ENCODE data around the gene CYP2C19.
"Not testable (repeated sequence)": the region's sequence is repeated elsewhere in the genome, so short reads cannot be mapped to it uniquely, and the experiment has no call there.

Gene CYP2C19

DNA sequence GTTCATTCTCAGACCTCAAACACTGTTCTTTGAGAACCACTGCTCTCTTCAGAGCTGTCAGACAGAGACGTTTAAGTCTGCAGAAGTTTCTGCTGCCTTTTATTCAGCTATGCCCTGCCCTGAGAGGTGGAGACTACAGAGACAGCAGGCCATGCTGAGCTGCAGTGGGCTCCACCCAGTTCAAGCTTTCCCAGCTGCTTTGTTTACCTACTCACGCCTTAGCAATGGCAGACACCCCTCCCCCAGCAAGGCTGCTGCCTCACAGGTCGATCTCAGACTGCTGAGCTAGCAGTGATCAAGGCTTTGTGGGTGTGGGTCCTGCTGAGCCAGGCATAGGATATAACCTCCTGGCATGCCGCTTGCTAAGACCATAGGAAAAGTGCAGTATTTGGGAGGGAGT lies 95.5 kb downstream of the CYP2C19 start:
- ChIA-PET POLR2A (ENCODE audit: low non-redundant PET) (no interaction called here), CTCF (no interaction called here)
- H3K27ac ChIP-seq: no peak overlapping the region
- TF ChIP-seq, protein P1, sequence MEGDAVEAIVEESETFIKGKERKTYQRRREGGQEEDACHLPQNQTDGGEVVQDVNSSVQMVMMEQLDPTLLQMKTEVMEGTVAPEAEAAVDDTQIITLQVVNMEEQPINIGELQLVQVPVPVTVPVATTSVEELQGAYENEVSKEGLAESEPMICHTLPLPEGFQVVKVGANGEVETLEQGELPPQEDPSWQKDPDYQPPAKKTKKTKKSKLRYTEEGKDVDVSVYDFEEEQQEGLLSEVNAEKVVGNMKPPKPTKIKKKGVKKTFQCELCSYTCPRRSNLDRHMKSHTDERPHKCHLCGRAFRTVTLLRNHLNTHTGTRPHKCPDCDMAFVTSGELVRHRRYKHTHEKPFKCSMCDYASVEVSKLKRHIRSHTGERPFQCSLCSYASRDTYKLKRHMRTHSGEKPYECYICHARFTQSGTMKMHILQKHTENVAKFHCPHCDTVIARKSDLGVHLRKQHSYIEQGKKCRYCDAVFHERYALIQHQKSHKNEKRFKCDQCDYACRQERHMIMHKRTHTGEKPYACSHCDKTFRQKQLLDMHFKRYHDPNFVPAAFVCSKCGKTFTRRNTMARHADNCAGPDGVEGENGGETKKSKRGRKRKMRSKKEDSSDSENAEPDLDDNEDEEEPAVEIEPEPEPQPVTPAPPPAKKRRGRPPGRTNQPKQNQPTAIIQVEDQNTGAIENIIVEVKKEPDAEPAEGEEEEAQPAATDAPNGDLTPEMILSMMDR (conservative IDR thresholded peaks at IDR 0.05; ENCODE audit: low read depth): no peak
- DNase-seq (ENCODE audit: low spot score): no peak

DNA sequence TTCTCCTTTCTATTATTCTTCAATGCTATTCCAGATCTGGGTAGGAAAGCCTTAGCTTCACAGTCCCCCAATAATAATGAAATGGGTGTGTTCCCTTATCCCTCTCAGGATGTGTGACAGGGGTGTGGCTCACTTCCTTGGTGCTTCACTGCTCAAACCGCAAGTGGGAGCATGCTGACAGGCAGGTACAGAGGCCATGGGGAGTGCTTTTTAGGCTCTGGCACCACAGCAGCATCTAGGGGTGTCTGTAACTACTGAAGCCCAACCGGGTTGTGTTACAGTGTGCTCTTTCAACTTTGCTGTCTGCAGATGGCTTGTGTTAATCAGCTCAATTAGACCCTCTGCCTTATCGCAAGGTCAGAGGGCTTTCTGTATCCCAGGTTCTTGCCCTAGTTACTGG lies 96.6 kb downstream of the CYP2C19 start:
- CTCF ChIA-PET: interaction anchor here (0.7 kb wide), 1 partner anchor 516 kb away, joined by 3 read pairs; no protein-coding TSS in a partner anchor
- TF ChIP-seq, protein P1 (conservative IDR thresholded peaks at IDR 0.05; ENCODE audit: low read depth): no peak
- no peak overlapping the region for H3K27ac ChIP-seq
- POLR2A ChIA-PET (ENCODE audit: low non-redundant PET): no interaction called here
- no peak for DNase-seq (ENCODE audit: low spot score)

DNA sequence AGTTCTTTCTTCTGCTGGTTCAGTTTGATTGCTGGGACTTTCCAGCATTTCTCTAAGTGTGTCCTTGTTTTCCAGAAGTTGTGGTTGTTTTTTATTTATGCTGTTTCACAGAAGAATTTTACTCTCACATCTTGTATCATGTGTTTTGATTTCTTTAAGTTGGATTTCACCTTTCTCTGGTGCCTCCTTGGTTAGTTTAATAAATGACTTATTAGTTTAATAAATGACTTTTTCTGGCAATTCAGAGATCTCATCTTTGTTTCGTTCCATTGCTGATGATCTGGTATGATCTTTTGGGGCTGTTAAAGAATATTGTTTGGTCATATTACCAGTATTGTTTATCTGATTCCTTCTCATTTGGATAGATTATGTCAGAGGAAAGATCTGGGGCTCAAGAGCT lies 116.2 kb downstream of the CYP2C19 start:
- TF ChIP-seq, protein P1 (conservative IDR thresholded peaks at IDR 0.05; ENCODE audit: low read depth): no peak
- ChIA-PET POLR2A (ENCODE audit: low non-redundant PET) (no interaction called here), CTCF (interaction anchor here (0.7 kb wide), 1 partner anchor 1351 kb away, joined by 3 read pairs; no protein-coding TSS in a partner anchor)
- no peak for DNase-seq (ENCODE audit: low spot score)
- H3K27ac ChIP-seq: no peak overlapping the region

DNA sequence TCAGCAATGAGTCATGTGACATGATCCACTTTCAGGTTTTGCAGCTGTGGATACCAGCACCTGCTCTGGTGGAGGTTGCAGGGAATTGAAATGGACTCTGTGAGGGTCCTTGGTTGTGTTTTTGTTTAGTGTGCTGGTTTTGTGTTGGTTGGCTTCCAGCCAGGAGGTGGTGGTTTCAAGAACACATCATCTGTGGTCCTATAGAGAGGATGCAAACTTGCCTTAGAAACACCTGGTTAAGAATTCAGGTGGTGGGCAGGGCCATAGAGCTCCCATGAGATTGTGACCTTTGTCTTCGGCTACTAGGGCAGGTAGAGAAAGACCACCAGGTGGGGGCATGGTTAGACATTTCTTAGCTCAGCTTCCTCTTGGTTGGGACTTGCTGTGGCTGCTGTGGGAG lies 116.7 kb downstream of the CYP2C19 start:
- CTCF ChIA-PET: interaction anchor here (0.7 kb wide), 1 partner anchor 1351 kb away, joined by 3 read pairs; no protein-coding TSS in a partner anchor
- TF ChIP-seq, protein P1 (conservative IDR thresholded peaks at IDR 0.05; ENCODE audit: low read depth): no peak
- no peak overlapping the region for H3K27ac ChIP-seq
- POLR2A ChIA-PET (ENCODE audit: low non-redundant PET): no interaction called here
- no peak for DNase-seq (ENCODE audit: low spot score)

DNA sequence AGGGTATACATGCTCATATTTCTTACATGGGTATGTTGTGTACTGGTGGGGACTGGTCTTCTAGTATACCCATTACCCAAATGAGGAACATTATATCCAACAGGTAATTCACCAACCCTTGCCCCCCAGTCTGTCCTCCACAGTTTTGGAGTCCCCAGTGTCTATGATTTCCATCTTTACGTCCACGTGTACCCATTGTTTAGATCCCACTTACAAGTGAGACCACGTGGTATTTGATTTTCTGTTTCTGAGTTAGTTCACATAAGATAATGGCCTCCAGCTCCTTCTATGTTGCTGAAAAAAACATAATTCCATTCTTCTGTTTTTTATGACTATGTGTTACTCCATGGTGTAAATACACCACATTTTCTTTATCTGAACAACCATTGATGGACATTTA lies 126.6 kb downstream of the CYP2C19 start:
- no peak for DNase-seq (ENCODE audit: low spot score)
- ChIA-PET CTCF (no interaction called here), POLR2A (ENCODE audit: low non-redundant PET) (no interaction called here)
- TF ChIP-seq, protein P1 (conservative IDR thresholded peaks at IDR 0.05; ENCODE audit: low read depth): no peak
- no peak overlapping the region for H3K27ac ChIP-seq

DNA sequence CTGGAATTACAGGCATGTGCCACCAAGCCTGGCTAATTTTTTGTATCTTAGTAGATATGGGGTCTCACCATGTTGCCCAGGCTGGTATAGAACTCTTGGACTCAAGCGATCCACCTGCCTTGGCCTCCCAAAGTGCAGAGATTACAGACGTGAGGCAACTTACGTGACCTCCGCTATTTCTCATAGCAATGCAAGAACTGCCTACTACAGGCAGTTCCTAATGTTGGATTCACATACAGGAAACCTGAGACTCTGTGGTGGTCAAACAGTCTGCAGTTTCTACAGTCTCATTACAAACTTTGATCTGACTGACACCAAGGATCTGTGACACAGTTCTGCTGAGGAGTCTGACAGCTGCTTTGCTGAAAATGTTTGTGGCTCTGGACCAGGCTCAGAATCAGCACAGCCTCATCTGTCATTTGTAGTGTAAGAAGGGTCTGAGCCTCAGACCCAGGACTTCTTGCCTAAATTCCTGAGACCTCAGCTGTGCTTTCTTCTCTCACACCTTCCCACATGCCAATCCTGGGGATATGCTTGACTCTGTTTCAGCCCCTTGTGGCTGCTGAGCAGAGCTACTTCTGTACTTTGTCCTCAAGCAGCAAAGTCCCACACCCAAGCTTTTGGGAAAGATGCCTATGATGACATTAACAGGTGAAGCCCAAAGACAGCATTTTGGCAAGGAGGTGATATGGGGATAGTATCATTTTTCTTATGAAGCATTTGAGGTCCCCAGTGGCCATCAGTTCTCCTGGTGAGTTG lies 128.0 kb downstream of the CYP2C19 start:
- CTCF ChIA-PET: no interaction called here
- no peak overlapping the region for H3K27ac ChIP-seq
- no peak for DNase-seq (ENCODE audit: low spot score)
- POLR2A ChIA-PET (ENCODE audit: low non-redundant PET): no interaction called here
- TF ChIP-seq, protein P1 (conservative IDR thresholded peaks at IDR 0.05; ENCODE audit: low read depth): no peak

DNA sequence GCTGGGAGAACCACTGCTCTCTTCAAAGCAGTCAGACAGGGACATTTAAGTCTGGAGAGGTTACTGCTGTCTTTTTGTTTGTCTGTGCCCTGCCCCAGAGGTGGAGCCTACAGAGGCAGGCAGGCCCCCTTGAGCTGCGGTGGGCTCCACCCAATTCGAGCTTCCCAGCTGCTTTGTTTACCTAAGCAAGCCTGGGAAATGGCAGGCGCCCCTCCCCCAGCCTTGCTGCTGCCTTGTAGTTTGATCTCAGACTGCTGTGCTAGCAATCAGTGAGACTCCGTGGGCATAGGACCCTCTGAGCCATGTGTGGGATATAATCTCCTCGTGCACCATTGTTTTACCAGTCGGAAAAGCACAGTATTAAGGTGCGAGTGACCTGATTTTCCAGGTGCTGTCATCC lies 135.9 kb downstream of the CYP2C19 start:
- CTCF ChIA-PET; DNase-seq (ENCODE audit: low spot score); H3K27ac ChIP-seq; POLR2A ChIA-PET (ENCODE audit: low non-redundant PET): not testable (repeated sequence)
